Neural cell (in vitro differentiated cells): Measurements from ENCODE around the gene TMEM63B. TPM values are rescaled to one million over a fixed set of nuclear protein-coding genes. Genes with fewer than 3 reads are reported as not detected.

Experiments used
- H2AFZ ChIP-seq: fragments of 200-600, 300-800 bp; sonication (generic), shearing (Covaris generic); 2 replicates; pipeline ENCODE4 v1.6.0; 2014; ENCODE audit warnings: low read depth, mild to moderate bottlenecking, antibody characterized with exemption, low read length, moderate library complexity
- H3F3A ChIP-seq: fragments of 200-600 bp; shearing (Covaris generic); 2 replicates; pipeline ENCODE4 v1.6.1; 2016; ENCODE audit warnings: mild to moderate bottlenecking, moderate library complexity, mixed read lengths, antibody characterized with exemption, low read length; ENCODE audit not compliant: insufficient read depth, poor library complexity, severe bottlenecking
- H3K27ac ChIP-seq: fragments of 200-600, 300-800 bp; sonication (generic), shearing (Covaris generic); 2 replicates; pipeline ENCODE4 v1.5.1; 2014; ENCODE audit warnings: mild to moderate bottlenecking, low read length, moderate library complexity
- H3K27me3 ChIP-seq: fragments of 300-800, 200-600 bp; sonication (generic), shearing (Covaris generic); 2 replicates; pipeline ENCODE4 v1.6.0; 2014; ENCODE audit warnings: mild to moderate bottlenecking, low read depth, low read length, moderate library complexity; ENCODE audit not compliant: insufficient read depth
- H3K36me3 ChIP-seq: fragments of 300-800, 200-600 bp; sonication (generic), shearing (Covaris generic); 2 replicates; pipeline ENCODE4 v1.5.1; 2014; ENCODE audit warnings: mild to moderate bottlenecking, antibody characterized with exemption, low read length, moderate library complexity; ENCODE audit not compliant: insufficient read depth
- H3K4me2 ChIP-seq: fragments of 300-800, 200-600 bp; sonication (generic), shearing (Covaris generic); 2 replicates; pipeline ENCODE4 v1.6.0; 2014; ENCODE audit warnings: mild to moderate bottlenecking, low read length
- H3K4me3 ChIP-seq: fragments of 300-800, 200-600 bp; sonication (generic), shearing (Covaris generic); 2 replicates; pipeline ENCODE4 v1.5.1; 2014; ENCODE audit warnings: mild to moderate bottlenecking, low read length, moderate library complexity
- H3K79me2 ChIP-seq: fragments of 200-600 bp; shearing (Covaris generic); replicated peaks from 2 replicates; pipeline ENCODE4 v1.6.0; 2014; ENCODE audit warnings: mild to moderate bottlenecking, low read length, moderate library complexity; ENCODE audit not compliant: insufficient read depth
- H3K9ac ChIP-seq: fragments of 300-800, 200-600 bp; sonication (generic), shearing (Covaris generic); 2 replicates; pipeline ENCODE4 v1.6.1; 2016; ENCODE audit warnings: mild to moderate bottlenecking, low read length, mixed read lengths
- H3K9me2 ChIP-seq: fragments of 200-600 bp; shearing (Covaris generic); 2 replicates; pipeline ENCODE4 v1.6.1; 2016; ENCODE audit warnings: mild to moderate bottlenecking, low read length, mixed read lengths; ENCODE audit not compliant: insufficient read depth
- H3K9me3 ChIP-seq: fragments of 200-600, 300-800 bp; sonication (generic), shearing (Covaris generic); 2 replicates; pipeline ENCODE4 v1.6.1; 2016; ENCODE audit warnings: mild to moderate bottlenecking, mixed run types, low read length, moderate library complexity, mixed read lengths
- H4K20me1 ChIP-seq: fragments of 200-600 bp; shearing (Covaris generic); 2 replicates; pipeline ENCODE4 v1.6.1; 2016; ENCODE audit warnings: mild to moderate bottlenecking, mixed run types; ENCODE audit not compliant: insufficient read depth
- EP300 ChIP-seq: fragments of 450-650 bp; conservative IDR thresholded peaks from 2 replicates; pipeline ENCODE4 v1.6.1; 2014; ENCODE audit warnings: antibody characterized with exemption, mild to moderate bottlenecking, moderate library complexity; ENCODE audit not compliant: poor library complexity, severe bottlenecking
- EZH2 ChIP-seq: fragments of 200-600, 300-800 bp; shearing (Covaris generic), sonication (generic); IDR thresholded peaks from 2 replicates; pipeline ENCODE4 v1.6.1; 2014; ENCODE audit warnings: antibody characterized with exemption, low read length, borderline replicate concordance, mild to moderate bottlenecking; ENCODE audit not compliant: insufficient read depth, poor library complexity, severe bottlenecking
- MXI1 ChIP-seq: fragments of 450-650 bp; conservative IDR thresholded peaks from 2 replicates; pipeline ENCODE4 v1.6.1; 2014; ENCODE audit warnings: antibody characterized with exemption, mild to moderate bottlenecking; ENCODE audit not compliant: poor library complexity, severe bottlenecking
- POLR2AphosphoS5 ChIP-seq: IDR thresholded peaks from 2 replicates; pipeline ENCODE4 v1.6.1; 2012
- RAD21 ChIP-seq: fragments of 450-650 bp; conservative IDR thresholded peaks from 2 replicates; pipeline ENCODE4 v1.6.1; 2014; ENCODE audit warnings: antibody characterized with exemption, mild to moderate bottlenecking, moderate library complexity
- SMC3 ChIP-seq: fragments of 450-650 bp; conservative IDR thresholded peaks from 2 replicates; pipeline ENCODE4 v1.6.1; 2014; ENCODE audit warnings: antibody characterized with exemption, mild to moderate bottlenecking, moderate library complexity; ENCODE audit not compliant: poor library complexity
- TAF1 ChIP-seq: IDR thresholded peaks from 2 replicates; pipeline ENCODE4 v1.6.1; 2012; ENCODE audit warnings: low read depth
- polyA plus RNA-seq: library from polyadenylated mRNA; depleted of rRNA; stranded (reverse); fragments of >200 nt; gene quantifications from 2 replicates; pipeline ENCODE4 v1.2.3, GENCODE V29; 2014
- TF ChIP-seq, protein P1 (sequence below): fragments of 450-650 bp; IDR thresholded peaks from 2 replicates; pipeline ENCODE4 v1.5.1; 2014; ENCODE audit warnings: antibody characterized with exemption, mild to moderate bottlenecking, moderate library complexity; ENCODE audit not compliant: poor library complexity, severe bottlenecking
- TF ChIP-seq, protein P2 (sequence below): IDR thresholded peaks from 2 replicates; pipeline ENCODE4 v1.6.1; 2012; ENCODE audit warnings: borderline replicate concordance

TMEM63B gene
- polyA plus RNA-seq, 1 donor from 2014 or later, result 49.9 TPM

- no peaks in the 10 kb centered on the region for H3K9me3 ChIP-seq
- no peaks in the 10 kb centered on the region for H3K9me2 ChIP-seq
- peak overlapping the region; percentile 79 for H3K9ac ChIP-seq
- H4K20me1 ChIP-seq, result no peaks in the 10 kb centered on the region
- no peaks in the 10 kb centered on the region for H3K27me3 ChIP-seq
- H2AFZ ChIP-seq, result peak overlapping the region; percentile 98
- peak overlapping the region; percentile 20 for H3K27ac ChIP-seq
- H3K4me3 ChIP-seq, result peak overlapping the region; percentile 98
- no peaks in the 10 kb centered on the region for H3K36me3 ChIP-seq
- H3K4me2 ChIP-seq, result peak overlapping the region; percentile 80
- TF ChIP-seq, protein P1, sequence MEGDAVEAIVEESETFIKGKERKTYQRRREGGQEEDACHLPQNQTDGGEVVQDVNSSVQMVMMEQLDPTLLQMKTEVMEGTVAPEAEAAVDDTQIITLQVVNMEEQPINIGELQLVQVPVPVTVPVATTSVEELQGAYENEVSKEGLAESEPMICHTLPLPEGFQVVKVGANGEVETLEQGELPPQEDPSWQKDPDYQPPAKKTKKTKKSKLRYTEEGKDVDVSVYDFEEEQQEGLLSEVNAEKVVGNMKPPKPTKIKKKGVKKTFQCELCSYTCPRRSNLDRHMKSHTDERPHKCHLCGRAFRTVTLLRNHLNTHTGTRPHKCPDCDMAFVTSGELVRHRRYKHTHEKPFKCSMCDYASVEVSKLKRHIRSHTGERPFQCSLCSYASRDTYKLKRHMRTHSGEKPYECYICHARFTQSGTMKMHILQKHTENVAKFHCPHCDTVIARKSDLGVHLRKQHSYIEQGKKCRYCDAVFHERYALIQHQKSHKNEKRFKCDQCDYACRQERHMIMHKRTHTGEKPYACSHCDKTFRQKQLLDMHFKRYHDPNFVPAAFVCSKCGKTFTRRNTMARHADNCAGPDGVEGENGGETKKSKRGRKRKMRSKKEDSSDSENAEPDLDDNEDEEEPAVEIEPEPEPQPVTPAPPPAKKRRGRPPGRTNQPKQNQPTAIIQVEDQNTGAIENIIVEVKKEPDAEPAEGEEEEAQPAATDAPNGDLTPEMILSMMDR, result peak; percentile 25
- TF ChIP-seq TAF1 (no peak), POLR2AphosphoS5 (no peak), MXI1 (peak; percentile 52), RAD21 (peak; percentile 10), EZH2 (no peak), SMC3 (no peak), EP300 (no peak)
- TF ChIP-seq, protein P2, sequence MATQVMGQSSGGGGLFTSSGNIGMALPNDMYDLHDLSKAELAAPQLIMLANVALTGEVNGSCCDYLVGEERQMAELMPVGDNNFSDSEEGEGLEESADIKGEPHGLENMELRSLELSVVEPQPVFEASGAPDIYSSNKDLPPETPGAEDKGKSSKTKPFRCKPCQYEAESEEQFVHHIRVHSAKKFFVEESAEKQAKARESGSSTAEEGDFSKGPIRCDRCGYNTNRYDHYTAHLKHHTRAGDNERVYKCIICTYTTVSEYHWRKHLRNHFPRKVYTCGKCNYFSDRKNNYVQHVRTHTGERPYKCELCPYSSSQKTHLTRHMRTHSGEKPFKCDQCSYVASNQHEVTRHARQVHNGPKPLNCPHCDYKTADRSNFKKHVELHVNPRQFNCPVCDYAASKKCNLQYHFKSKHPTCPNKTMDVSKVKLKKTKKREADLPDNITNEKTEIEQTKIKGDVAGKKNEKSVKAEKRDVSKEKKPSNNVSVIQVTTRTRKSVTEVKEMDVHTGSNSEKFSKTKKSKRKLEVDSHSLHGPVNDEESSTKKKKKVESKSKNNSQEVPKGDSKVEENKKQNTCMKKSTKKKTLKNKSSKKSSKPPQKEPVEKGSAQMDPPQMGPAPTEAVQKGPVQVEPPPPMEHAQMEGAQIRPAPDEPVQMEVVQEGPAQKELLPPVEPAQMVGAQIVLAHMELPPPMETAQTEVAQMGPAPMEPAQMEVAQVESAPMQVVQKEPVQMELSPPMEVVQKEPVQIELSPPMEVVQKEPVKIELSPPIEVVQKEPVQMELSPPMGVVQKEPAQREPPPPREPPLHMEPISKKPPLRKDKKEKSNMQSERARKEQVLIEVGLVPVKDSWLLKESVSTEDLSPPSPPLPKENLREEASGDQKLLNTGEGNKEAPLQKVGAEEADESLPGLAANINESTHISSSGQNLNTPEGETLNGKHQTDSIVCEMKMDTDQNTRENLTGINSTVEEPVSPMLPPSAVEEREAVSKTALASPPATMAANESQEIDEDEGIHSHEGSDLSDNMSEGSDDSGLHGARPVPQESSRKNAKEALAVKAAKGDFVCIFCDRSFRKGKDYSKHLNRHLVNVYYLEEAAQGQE, result no peak
- no peaks in the 10 kb centered on the region for H3F3A ChIP-seq
- H3K79me2 ChIP-seq, result peaks cover 53% of the 10 kb centered on the region
Measured at GRCh38 chr6:44128020-44128917, 915 bp downstream of the TMEM63B start.

DNA sequence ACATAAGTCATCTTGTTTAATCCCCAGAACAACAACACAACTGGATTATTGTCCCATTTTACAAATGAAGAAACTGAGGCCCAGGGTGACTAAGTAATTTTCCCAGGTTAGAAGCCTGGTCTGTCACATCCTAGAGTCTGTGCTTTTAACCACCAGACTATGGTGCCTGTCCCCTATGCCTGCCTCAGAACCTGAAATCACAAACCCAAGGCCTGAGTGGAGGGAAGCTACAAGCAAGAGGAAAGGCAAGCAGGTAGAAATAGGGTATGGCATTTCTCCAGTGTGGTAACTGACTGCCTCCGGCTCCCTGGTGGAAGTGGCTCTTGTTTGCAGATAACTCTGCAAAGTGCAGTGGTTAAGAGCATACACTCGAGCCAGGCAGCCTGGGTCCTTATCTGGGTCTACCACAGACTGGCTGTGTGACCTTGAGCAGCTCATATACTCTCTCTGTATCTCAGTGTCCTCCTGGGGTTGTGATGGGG is 2.5 kb downstream of the TMEM63B start:
- Histone ChIP-seq H2AFZ (no peak overlapping the region), H3K9me3 (no peaks in the 10 kb centered on the region), H4K20me1 (no peaks in the 10 kb centered on the region), H3K79me2 (peaks cover 38% of the 10 kb centered on the region), H3K9me2 (no peaks in the 10 kb centered on the region), H3K27ac (no peak overlapping the region), H3K4me2 (no peak overlapping the region), H3F3A (no peaks in the 10 kb centered on the region), H3K36me3 (no peaks in the 10 kb centered on the region), H3K4me3 (no peak overlapping the region), H3K9ac (no peak overlapping the region), H3K27me3 (no peaks in the 10 kb centered on the region)
- TF ChIP-seq EZH2 (no peak), SMC3 (no peak), POLR2AphosphoS5 (no peak), TAF1 (no peak), EP300 (no peak), RAD21 (no peak), MXI1 (no peak)
- TF ChIP-seq, protein P2, result no peak
- TF ChIP-seq, protein P1, result no peak
